Mesothelial cell of epicardium (in vitro differentiated cells): ENCODE data around the gene PML. TPM values are rescaled to one million over a fixed set of nuclear protein-coding genes. Genes with fewer than 3 reads are reported as not detected.
A peak's percentile ranks its signal among the peaks of the same experiment; 100 is the strongest.

ENCODE experiments used
- DNase-seq, 2 experiments: peaks; one replicate each; pipeline ENCODE4 v3.0.0; 2021; ENCODE audit warnings: low spot score in 2 of 2; ENCODE audit not compliant: unreplicated experiment in 2 of 2
- H3K27ac Mint-ChIP-seq: 2 replicates; pipeline ENCODE4 v1.8.0; 2021; ENCODE audit warnings: mixed read lengths
- H3K27me3 Mint-ChIP-seq: 2 replicates; pipeline ENCODE4 v1.8.0; 2021; ENCODE audit warnings: low read depth, mixed read lengths
- H3K36me3 Mint-ChIP-seq: 2 replicates; pipeline ENCODE4 v1.8.0; 2021; ENCODE audit warnings: mixed read lengths
- H3K4me1 Mint-ChIP-seq: 2 replicates; pipeline ENCODE4 v1.8.0; 2021; ENCODE audit warnings: mixed read lengths
- H3K4me3 Mint-ChIP-seq: 2 replicates; pipeline ENCODE4 v1.8.0; 2021; ENCODE audit warnings: mild to moderate bottlenecking, moderate library complexity, mixed read lengths
- H3K9me3 Mint-ChIP-seq: 2 replicates; pipeline ENCODE4 v1.8.0; 2021; ENCODE audit warnings: mixed read lengths
- CTCF ChIP-seq: fragments of 200-600 bp; sonication (generic); IDR thresholded peaks from one replicate; pipeline ENCODE4 v1.5.0; 2021; ENCODE audit warnings: antibody characterized with exemption; ENCODE audit not compliant: unreplicated experiment
- total RNA-seq: library from RNA; stranded (reverse); gene quantifications from 3 replicates; pipeline ENCODE4 v1.2.1, GENCODE V29; 2021

PML gene
- total RNA-seq, 1 donor from 2014 or later = 43.6 TPM

GRCh38 chr15:73948396-73948795 lies 46.1 kb upstream of the PML start:
- Mint-ChIP-seq H3K27me3 (no peaks in the 10 kb centered on the region), H3K36me3 (peaks cover 12% of the 10 kb centered on the region), H3K27ac (no peak overlapping the region), H3K4me3 (no peak overlapping the region), H3K4me1 (peaks cover 32% of the 10 kb centered on the region), H3K9me3 (no peaks in the 10 kb centered on the region)
- TF ChIP-seq CTCF = no peak
- no peak for DNase-seq

DNA sequence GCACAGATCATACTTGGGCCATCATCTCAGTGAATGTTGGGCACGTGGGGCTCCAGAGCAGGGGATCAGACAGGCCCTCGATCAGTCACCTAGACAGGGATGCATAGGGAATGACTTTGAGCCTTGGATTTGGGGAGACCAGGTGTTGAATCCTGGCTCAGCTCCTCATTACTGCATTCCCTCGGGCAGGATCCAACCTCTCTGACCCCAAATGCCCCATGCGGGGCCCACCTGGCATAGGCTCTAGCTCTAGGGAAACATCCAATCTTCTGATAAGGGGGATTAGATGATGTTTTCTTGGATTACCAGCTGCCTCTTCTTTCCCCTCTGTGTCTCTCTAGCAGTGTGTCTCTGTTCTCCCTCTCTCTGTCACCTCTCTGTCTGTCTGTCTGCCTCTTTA lies 45.5 kb upstream of the PML start:
- no peaks in the 10 kb centered on the region for H3K9me3 Mint-ChIP-seq
- no peak overlapping the region for H3K27ac Mint-ChIP-seq
- TF ChIP-seq CTCF = no peak
- no peak overlapping the region for H3K4me3 Mint-ChIP-seq
- peaks cover 12% of the 10 kb centered on the region for H3K36me3 Mint-ChIP-seq
- DNase-seq = no peak
- H3K27me3 Mint-ChIP-seq = no peaks in the 10 kb centered on the region
- H3K4me1 Mint-ChIP-seq = peaks cover 26% of the 10 kb centered on the region

DNA sequence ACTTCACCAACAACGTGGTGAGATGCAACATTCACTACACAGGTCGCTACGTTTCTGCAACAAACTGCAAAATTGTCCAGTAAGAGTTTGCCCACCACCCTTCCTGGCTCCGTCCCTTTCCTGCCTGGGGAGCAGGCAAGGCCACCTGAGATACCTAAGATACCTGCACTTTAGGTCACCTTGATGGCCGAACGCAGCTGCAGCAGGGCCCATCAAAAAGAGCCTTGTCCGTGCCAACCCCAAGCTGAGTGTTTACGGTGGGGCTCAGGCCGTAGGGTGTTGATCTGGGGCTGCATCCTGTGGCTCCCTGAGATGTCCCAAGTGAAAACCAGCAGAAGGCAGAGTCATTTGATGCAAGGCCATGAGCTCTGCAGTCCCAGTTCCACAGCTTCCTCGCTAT lies 45.0 kb upstream of the PML start:
- Mint-ChIP-seq H3K9me3 (no peaks in the 10 kb centered on the region), H3K27me3 (no peaks in the 10 kb centered on the region), H3K4me3 (no peak overlapping the region), H3K27ac (no peak overlapping the region), H3K36me3 (peaks cover 12% of the 10 kb centered on the region), H3K4me1 (peaks cover 21% of the 10 kb centered on the region)
- TF ChIP-seq CTCF = no peak
- DNase-seq = no peak

DNA sequence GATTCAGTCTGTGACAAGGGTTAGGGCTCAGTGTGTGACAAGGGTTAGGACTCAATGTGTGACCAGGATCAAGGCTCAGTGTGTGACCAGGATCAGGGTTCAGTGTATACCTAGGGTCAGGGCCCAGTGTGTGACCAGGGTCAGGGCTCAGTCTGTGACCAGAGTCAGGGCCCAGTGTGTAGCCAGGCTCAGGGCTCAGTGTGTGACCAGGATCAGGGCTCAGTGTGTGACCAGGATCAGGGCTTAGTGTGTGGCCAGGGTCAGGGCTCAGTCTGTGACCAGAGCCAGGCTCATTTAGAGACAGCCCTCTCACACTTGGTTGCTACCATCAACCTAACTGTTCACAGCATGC lies 44.1 kb upstream of the PML start:
- Mint-ChIP-seq H3K36me3 (peaks cover 8% of the 10 kb centered on the region), H3K27me3 (no peaks in the 10 kb centered on the region), H3K4me1 (peaks cover 13% of the 10 kb centered on the region), H3K9me3 (no peaks in the 10 kb centered on the region), H3K27ac (no peak overlapping the region), H3K4me3 (no peak overlapping the region)
- no peak for TF ChIP-seq CTCF
- DNase-seq = no peak

DNA sequence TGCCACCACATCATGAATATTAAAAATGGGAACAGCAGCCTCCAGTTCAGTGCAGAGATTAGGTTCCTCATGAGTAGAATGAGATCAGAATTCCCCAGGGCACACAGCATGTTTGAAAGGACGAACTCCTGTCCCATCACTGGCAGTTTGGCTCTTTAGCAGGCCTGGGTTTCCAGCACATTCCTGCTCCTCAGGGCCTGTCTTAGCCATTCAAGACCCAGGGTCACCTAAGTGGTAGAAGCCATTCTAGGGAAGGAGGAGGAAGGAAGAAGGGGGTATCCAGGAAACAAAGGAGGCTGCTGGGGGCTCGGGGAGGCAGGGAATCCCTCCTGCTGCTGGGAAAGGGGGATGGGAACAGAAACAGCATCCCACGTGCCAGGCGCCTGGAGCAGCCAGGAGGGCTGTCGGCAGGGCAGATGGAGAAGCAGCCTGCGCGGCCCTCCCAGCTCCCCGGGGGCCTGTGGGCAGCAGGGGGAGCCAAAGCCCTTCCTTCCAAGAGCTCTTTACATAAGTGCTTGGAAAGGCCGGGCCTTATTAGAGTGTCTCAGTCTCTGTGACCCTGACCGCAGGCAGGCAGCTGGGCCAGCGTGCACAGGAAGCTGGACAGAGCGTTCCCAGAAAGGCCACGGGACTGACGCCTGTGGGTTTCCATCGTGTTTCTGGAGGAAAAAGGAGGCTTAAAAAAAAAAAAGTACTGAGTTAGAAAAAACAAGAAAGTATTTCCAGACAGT lies 43.5 kb upstream of the PML start:
- no peak overlapping the region for H3K4me3 Mint-ChIP-seq
- H3K4me1 Mint-ChIP-seq = peaks cover 13% of the 10 kb centered on the region

More for the DNA sequence above, 43.5 kb upstream of the PML start:
- peak overlapping the region; percentile 98 for H3K27ac Mint-ChIP-seq
- H3K9me3 Mint-ChIP-seq = no peaks in the 10 kb centered on the region
- no peak for TF ChIP-seq CTCF
- H3K27me3 Mint-ChIP-seq = no peaks in the 10 kb centered on the region
- peaks cover 8% of the 10 kb centered on the region for H3K36me3 Mint-ChIP-seq
- DNase-seq = peak; percentile 61 to 85
